ENCODE data around the gene RANBP3.

DNA sequence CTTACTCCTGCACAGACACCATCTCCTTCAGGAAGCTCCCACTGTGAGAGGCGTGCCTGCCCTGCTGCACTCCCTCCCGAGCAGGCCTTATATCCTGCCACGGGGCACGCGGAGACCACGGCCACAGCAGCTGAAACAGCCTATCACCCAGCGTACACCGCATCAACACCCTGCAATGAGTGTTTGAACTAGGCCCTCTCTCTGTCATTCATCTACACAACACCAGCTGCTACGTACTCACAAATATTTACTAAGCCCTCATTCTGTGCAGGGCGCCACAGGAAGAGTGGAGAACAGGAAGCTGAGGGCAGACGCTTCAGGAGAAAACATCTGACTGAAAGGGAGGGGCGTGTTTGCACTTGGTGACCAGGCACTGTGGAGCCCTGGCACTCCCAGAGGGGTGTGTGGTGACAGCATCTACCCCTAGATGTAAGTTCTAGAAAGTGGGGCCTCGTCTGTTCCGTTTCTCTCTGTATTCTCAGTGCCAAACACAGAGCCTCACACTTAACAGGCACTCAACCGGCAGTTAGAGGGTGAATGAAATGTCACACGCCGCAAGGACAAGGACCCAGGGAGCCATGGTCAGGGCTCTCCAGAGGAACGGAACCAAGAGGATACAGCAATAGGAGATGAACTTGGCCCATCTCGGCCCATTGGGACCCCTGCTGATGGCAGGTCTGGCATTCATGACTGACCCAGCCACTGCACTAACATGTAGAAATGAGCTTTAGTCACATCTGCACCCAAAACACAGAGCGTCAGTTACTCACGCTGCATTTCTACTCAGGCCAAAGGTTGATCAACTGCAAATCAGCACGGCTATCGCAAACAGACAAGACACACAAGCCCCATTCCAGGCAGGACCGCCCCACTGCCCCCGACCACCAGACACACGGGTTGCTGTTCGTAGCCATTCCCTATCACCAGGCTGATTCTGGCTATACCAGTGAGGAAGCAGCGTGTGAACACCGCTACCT, 15.7 kb downstream of the RANBP3 start:
- peak; percentile 69 to 72 (median 70) for TF ChIP-seq POLR2AphosphoS5 (IDR thresholded peaks at IDR 0.05)
- no peak for TF ChIP-seq EP300 (IDR thresholded peaks at IDR 0.05; ENCODE audit: low read depth)
